Measurements from ENCODE around the gene ZNF468. TPM values are rescaled to one million over a fixed set of nuclear protein-coding genes. Genes with fewer than 3 reads are reported as not detected.

The ZNF468 gene
- total RNA-seq: 10 to 100 TPM; 16.8 TPM

GRCh38 chr19:52857378-52858191 lies at the start of gene ZNF468:
ZNF468 (minus strand) TSS chr19:52857619; CDS start chr19:52854272, 3,347 bp downstream.

DNA sequence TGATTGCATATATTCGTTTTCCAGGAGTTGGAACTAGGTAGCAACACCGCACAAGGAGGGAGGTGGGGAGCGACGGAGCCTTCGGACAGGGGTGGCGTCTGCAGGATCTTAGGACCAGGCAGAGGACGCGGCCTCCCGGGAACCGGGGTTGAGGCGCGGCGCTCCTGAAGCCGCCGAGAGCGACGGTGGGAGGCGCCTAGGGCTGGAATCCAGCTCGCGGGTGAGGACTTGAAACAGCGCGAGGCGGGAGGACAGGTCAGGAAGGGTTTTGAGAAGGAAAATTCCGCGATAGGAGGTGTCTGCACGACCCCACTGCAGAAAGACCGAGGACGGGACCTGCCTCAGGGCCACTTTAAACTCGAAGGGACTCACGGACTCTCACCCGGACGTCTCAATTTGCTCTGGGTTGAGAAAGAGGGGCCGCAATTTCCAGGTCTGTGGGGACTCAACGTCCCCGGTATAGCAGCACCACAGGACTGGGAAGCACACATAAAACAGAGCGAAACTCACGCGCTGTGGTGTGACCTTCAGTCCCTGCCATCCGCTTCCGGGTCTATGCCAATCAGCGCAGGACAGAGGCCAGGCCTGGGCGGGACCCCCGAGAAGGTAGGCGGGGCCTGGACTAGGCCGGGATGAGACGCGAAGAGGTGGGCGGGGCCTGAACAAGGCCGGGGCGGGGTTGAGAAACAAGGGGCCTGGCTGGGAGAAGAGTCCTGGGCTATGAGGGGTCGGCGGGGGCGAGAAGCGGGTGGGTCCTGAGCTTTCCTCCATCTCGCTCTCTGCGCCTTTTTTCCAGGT lies 39.9 kb upstream of the ZNF468 start, which contains the start of gene ZNF320:
ZNF320 (minus strand) TSS at position 498 of the 798 bp plus-strand sequence. CDS start 7,380 bp downstream, outside the sequence.

GRCh38 chr19:52821204-52821960 lies 36.0 kb downstream of the ZNF468 start, which contains the start of gene ZNF28:
ZNF28 (minus strand) TSS chr19:52821633; CDS start chr19:52817958, 3,675 bp downstream.

Other genes with a start within 250 kb of the ZNF468 start
- 10 to 100 TPM; 53.7 to 64.0 TPM for gene ZNF83, start 219.3 kb downstream of the ZNF468 start, total RNA-seq
- gene ZNF611, start 122.6 kb downstream of the ZNF468 start, total RNA-seq: 10 to 100 TPM; 32.5 to 35.0 TPM
- gene ZNF600, start 70.8 kb downstream of the ZNF468 start, total RNA-seq: 10 to 100 TPM; 19.0 to 19.4 TPM
- gene ZNF28, start 36.0 kb downstream of the ZNF468 start, total RNA-seq: 10 to 100 TPM; 24.6 to 27.6 TPM
- 1 to 10 TPM; 4.6 to 5.6 TPM for gene ZNF320, start 40.0 kb upstream of the ZNF468 start, total RNA-seq
- 1 to 10 TPM; 6.5 to 6.6 TPM for gene ZNF888, start 65.8 kb upstream of the ZNF468 start, total RNA-seq
- gene ZNF816, start 105.3 kb upstream of the ZNF468 start, total RNA-seq: 10 to 100 TPM; 13.0 to 14.3 TPM
- gene ERVV-1, start 156.3 kb upstream of the ZNF468 start, total RNA-seq: not detected
- not detected for gene ERVV-2, start 187.1 kb upstream of the ZNF468 start, total RNA-seq
- 10 to 100 TPM; 51.8 to 54.1 TPM for gene ZNF160, start 245.8 kb upstream of the ZNF468 start, total RNA-seq